Cardiac muscle cell (in vitro differentiated cells and primary cell): Measurements from ENCODE around the gene KDM3B. TPM values are rescaled to one million over a fixed set of nuclear protein-coding genes. Genes with fewer than 3 reads are reported as not detected.

Source experiments
- DNase-seq, 2 donors: peaks; one replicate each; pipeline versions ENCODE4 v3.0.0 to v3.0.0-alpha.2; 2010 to 2017; ENCODE audit warnings: low read depth in 1 of 2, low spot score in 1 of 2
- H3K27ac ChIP-seq: fragments of 200-600 bp; sonication (generic); 2 replicates; pipeline ENCODE4 v1.5.1; 2016
- H3K27me3 ChIP-seq: fragments of 200-600 bp; sonication (generic); 2 replicates; pipeline ENCODE4 v1.6.0; 2016; ENCODE audit warnings: control low read depth
- H3K36me3 ChIP-seq: fragments of 200-600 bp; sonication (generic); 2 replicates; pipeline ENCODE4 v1.5.1; 2016; ENCODE audit warnings: control low read depth
- H3K4me1 ChIP-seq: fragments of 200-600 bp; sonication (generic); 2 replicates; pipeline ENCODE4 v1.8.1; 2017; ENCODE audit warnings: low read depth, mild to moderate bottlenecking, mixed run types
- H3K4me3 ChIP-seq: fragments of 200-600 bp; sonication (generic); 2 replicates; pipeline ENCODE4 v1.5.1; 2016; ENCODE audit warnings: mild to moderate bottlenecking
- H3K9me3 ChIP-seq: fragments of 200-600 bp; sonication (generic); 2 replicates; pipeline ENCODE4 v1.5.1; 2017; ENCODE audit warnings: low read depth, mild to moderate bottlenecking, control low read depth
- CTCF ChIP-seq: IDR thresholded peaks from 2 replicates; pipeline ENCODE4 v1.5.1; 2012; ENCODE audit warnings: low read depth, mild to moderate bottlenecking, low read length
- polyA plus RNA-seq: library from polyadenylated mRNA; unstranded; fragments of >200 nt; fragmentation: Nextera tagmentation; extraction: Ambion mirVana; gene quantifications from 2 replicates; pipeline ENCODE4 v1.2.1, GENCODE V29; 2016
- total RNA-seq: library from RNA; depleted of rRNA; stranded (reverse); fragments of >200 nt; gene quantifications from 2 replicates; pipeline ENCODE4 v1.2.3, GENCODE V29; 2016

KDM3B gene
- total and polyA plus RNA-seq, 2 experiments from 2014 or later = 36.5 to 99.2 TPM

DNA sequence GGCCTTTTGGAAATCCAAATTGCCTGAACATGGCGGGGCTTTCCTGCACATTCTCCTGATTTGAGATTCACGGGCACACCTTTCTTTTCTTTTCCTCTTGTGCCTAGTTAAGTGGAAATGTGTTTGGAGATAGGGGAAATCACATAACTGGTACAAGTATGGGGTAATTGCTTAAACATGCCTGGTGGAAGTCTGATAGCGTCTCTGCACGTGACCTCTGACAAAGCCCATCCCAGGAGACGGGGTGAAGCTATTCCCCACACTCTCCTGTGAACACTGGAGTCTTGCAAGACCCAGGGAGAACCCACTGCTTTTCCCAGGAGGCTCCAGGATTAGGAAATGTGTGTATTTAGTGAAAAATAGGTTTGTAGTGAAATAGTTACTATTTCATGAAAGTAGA lies 83.5 kb downstream of the KDM3B start:
- H3K9me3 ChIP-seq = no peaks in the 10 kb centered on the region
- H3K4me3 ChIP-seq = no peak overlapping the region
- peaks cover 9% of the 10 kb centered on the region for H3K4me1 ChIP-seq
- H3K27me3 ChIP-seq = no peaks in the 10 kb centered on the region
- no peak for TF ChIP-seq CTCF
- H3K36me3 ChIP-seq = peaks cover 49% of the 10 kb centered on the region
- no peak overlapping the region for H3K27ac ChIP-seq
- DNase-seq = no peak

GRCh38 chr5:138438003-138438723 lies 85.7 kb downstream of the KDM3B start:
- H3K27ac ChIP-seq = peak overlapping the region; percentile 4
- H3K36me3 ChIP-seq = peaks cover 32% of the 10 kb centered on the region
- peak overlapping the region; percentile 58 for H3K4me3 ChIP-seq
- peaks cover 9% of the 10 kb centered on the region for H3K4me1 ChIP-seq
- no peaks in the 10 kb centered on the region for H3K27me3 ChIP-seq
- no peak for TF ChIP-seq CTCF
- H3K9me3 ChIP-seq = no peaks in the 10 kb centered on the region
- DNase-seq = no peak

DNA sequence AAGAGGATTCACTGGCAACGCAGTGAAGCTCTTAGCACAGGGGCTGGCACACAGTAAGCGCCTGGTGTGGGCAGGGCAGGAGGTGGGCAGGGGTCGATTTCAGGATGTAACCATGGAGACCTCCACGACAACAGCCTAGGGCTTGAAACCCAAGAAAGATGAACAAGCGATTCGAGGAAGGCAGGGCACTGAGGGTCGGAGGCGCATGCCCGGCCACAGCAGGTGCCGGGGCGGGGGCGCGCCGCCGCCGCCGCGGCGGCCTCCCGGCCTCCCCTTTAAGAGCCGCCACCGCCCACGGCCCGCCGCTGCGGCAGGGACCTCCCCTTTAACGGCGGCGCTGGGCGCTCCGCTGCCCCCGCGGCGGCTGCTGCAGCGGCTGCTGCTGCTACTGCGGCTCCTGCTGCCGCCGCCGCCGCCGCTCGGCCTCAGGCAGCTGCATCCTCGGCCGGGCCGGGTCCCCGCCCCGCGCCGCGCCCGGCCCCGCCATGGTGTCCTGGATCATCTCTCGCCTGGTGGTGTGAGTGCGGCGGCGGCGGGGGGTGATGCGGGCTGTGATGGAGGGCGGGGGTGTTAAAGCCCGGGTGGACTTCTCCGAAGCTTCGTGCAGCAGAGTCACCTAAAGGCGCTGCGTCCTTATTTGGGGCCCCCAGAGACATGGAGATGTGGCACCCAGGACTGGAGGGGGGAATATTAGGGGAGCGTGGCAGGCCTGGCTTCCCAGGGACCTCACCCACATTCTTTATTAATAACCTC lies 86.4 kb downstream of the KDM3B start, which contains the start of gene REEP2:
REEP2 (plus strand) TSS at position 334 of the 753 bp plus-strand sequence; CDS start at position 486, 152 bp downstream.
- H3K9me3 ChIP-seq = no peaks in the 10 kb centered on the region
- peaks cover 26% of the 10 kb centered on the region for H3K36me3 ChIP-seq
- no peaks in the 10 kb centered on the region for H3K27me3 ChIP-seq
- H3K27ac ChIP-seq = peak within 1 kb of the TSS; percentile 4
- H3K4me3 ChIP-seq = peak within 1 kb of the TSS; percentile 58
- no peak for TF ChIP-seq CTCF
- H3K4me1 ChIP-seq = peaks cover 9% of the 10 kb centered on the region
- peak; percentile 63 to 90 for DNase-seq

GRCh38 chr5:138439477-138440158 lies 87.1 kb downstream of the KDM3B start:
- peaks cover 21% of the 10 kb centered on the region for H3K36me3 ChIP-seq
- H3K4me3 ChIP-seq = peak overlapping the region; percentile 58
- no peaks in the 10 kb centered on the region for H3K27me3 ChIP-seq
- peaks cover 9% of the 10 kb centered on the region for H3K4me1 ChIP-seq
- peak in 1 of 2 donors; percentile 20 for DNase-seq
- no peak for TF ChIP-seq CTCF
- no peak overlapping the region for H3K27ac ChIP-seq
- H3K9me3 ChIP-seq = no peaks in the 10 kb centered on the region
